ENCODE data around the gene RELCH. TPM values are rescaled to one million over a fixed set of nuclear protein-coding genes. Genes with fewer than 3 reads are reported as not detected.

Gene RELCH

DNA sequence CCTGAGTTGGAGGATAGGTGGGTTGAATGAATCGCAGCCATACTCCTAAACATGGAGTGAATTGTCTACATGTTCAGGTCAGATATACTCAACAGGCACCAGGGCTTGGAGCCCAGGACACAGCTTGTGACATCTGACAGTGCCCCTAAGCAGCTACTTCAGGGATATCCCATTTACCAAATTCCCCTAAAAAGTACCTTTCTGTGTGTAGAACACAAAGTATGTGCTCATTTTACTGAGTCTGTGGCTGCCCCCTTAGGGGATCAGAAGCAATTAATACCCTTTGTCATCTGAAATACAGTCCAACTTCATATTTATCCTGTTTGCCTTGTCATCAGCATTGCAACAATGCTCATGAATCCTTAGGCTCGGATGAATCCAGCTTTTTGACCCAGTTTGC lies 158.9 kb downstream of the RELCH start:
- no peak overlapping the region for H3K4me3 ChIP-seq (ENCODE audit: low read length)
- H3K36me3 ChIP-seq (ENCODE audit: insufficient read depth, low read length): no peaks in the 10 kb centered on the region
- H3K4me1 ChIP-seq (ENCODE audit: control insufficient read depth, insufficient read depth, low read length): no peaks in the 10 kb centered on the region
- H3K9me3 ChIP-seq (replicated peaks; ENCODE audit: low read length): no peaks in the 10 kb centered on the region
- no peak overlapping the region for H3K4me2 ChIP-seq (ENCODE audit: low read length)
- peaks cover 39% of the 10 kb centered on the region for H3K27me3 ChIP-seq (ENCODE audit: control insufficient read depth, insufficient read depth, low read length)
- no peak overlapping the region for H3K9ac ChIP-seq (ENCODE audit: low read depth, low read length)

GRCh38 chr18:62346333-62347088 lies 159.5 kb downstream of the RELCH start:
- no peak overlapping the region for H3K4me2 ChIP-seq (ENCODE audit: low read length)
- no peaks in the 10 kb centered on the region for H3K9me3 ChIP-seq (replicated peaks; ENCODE audit: low read length)
- no peak overlapping the region for H3K4me3 ChIP-seq (ENCODE audit: low read length)
- H3K36me3 ChIP-seq (ENCODE audit: insufficient read depth, low read length): no peaks in the 10 kb centered on the region
- no peaks in the 10 kb centered on the region for H3K4me1 ChIP-seq (ENCODE audit: control insufficient read depth, insufficient read depth, low read length)
- no peak overlapping the region for H3K9ac ChIP-seq (ENCODE audit: low read depth, low read length)
- H3K27me3 ChIP-seq (ENCODE audit: control insufficient read depth, insufficient read depth, low read length): peaks cover 39% of the 10 kb centered on the region

DNA sequence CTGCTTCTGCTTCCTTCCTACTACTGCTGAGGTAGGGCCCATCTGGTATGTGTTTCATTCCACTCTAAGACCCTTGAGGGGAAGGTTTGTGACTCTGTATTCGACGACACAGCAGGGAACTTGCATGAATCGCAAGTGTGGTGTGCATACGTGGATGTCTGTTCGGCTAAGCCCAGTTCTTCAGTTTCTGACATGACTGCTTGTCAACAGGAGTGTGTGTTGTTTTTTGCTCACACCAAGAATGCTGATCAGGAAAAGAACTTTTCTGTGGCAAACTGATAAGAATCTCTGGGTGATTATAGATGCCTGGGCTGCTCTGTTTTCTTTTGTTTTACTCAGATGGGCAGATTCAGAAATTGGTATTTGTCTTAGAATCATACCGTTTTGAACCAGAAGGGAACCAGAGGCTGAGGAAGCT lies 160.0 kb downstream of the RELCH start:
- peaks cover 39% of the 10 kb centered on the region for H3K27me3 ChIP-seq (ENCODE audit: control insufficient read depth, insufficient read depth, low read length)
- no peaks in the 10 kb centered on the region for H3K9me3 ChIP-seq (replicated peaks; ENCODE audit: low read length)
- H3K9ac ChIP-seq (ENCODE audit: low read depth, low read length): no peak overlapping the region
- H3K4me3 ChIP-seq (ENCODE audit: low read length): no peak overlapping the region
- no peak overlapping the region for H3K4me2 ChIP-seq (ENCODE audit: low read length)
- no peaks in the 10 kb centered on the region for H3K36me3 ChIP-seq (ENCODE audit: insufficient read depth, low read length)
- no peaks in the 10 kb centered on the region for H3K4me1 ChIP-seq (ENCODE audit: control insufficient read depth, insufficient read depth, low read length)

DNA sequence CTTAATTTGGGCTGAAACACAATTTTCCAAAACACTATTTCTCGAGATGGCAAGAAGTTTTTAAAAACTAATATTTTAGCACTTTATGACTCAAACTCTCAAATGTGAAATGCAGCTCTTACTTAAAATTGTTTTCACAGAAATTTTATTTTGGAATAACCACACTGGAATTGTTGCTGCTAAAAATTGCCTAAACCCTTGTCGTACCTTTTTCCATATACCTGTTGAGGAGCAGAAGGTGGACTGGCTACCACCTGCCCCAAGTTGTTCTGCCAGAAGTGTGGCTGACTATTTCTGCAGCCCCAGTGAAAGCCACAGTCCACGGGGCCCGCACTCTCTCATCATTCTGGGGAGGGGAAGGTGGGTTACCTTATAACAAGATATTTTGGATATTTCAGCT lies 161.4 kb downstream of the RELCH start:
- Histone ChIP-seq H3K9ac (ENCODE audit: low read depth, low read length) (no peak overlapping the region), H3K9me3 (replicated peaks; ENCODE audit: low read length) (no peaks in the 10 kb centered on the region), H3K27me3 (ENCODE audit: control insufficient read depth, insufficient read depth, low read length) (peaks cover 36% of the 10 kb centered on the region), H3K36me3 (ENCODE audit: insufficient read depth, low read length) (no peaks in the 10 kb centered on the region), H3K4me1 (ENCODE audit: control insufficient read depth, insufficient read depth, low read length) (no peaks in the 10 kb centered on the region), H3K4me2 (ENCODE audit: low read length) (no peak overlapping the region), H3K4me3 (ENCODE audit: low read length) (no peak overlapping the region)

DNA sequence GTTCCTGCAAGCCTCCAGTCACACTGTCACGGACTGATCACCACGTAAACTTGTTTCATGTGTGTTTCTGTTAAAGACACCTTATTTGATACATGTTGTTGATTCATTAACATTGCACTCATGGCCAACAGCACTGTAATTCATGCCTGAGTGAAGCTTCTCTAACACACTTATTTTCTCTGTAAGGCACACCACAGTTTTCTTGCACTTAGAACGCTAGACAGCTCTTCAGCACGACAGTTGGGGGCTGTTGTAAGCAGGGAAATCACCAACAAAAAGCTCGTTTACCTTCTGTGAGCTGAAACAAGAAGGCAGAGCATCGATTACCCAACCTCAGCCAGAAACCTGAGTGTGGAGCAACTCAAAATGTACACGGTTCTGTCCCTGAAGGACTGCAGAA lies 166.1 kb downstream of the RELCH start:
- H3K4me1 ChIP-seq (ENCODE audit: control insufficient read depth, insufficient read depth, low read length): no peaks in the 10 kb centered on the region
- H3K36me3 ChIP-seq (ENCODE audit: insufficient read depth, low read length): no peaks in the 10 kb centered on the region
- peaks cover 10% of the 10 kb centered on the region for H3K27me3 ChIP-seq (ENCODE audit: control insufficient read depth, insufficient read depth, low read length)
- H3K9me3 ChIP-seq (replicated peaks; ENCODE audit: low read length): no peaks in the 10 kb centered on the region
- H3K4me3 ChIP-seq (ENCODE audit: low read length): no peak overlapping the region
- H3K9ac ChIP-seq (ENCODE audit: low read depth, low read length): no peak overlapping the region
- no peak overlapping the region for H3K4me2 ChIP-seq (ENCODE audit: low read length)

- no peak overlapping the region for H3K4me3 ChIP-seq (ENCODE audit: low read length)
- no peaks in the 10 kb centered on the region for H3K4me1 ChIP-seq (ENCODE audit: control insufficient read depth, insufficient read depth, low read length)
- peaks cover 5% of the 10 kb centered on the region for H3K27me3 ChIP-seq (ENCODE audit: control insufficient read depth, insufficient read depth, low read length)
- H3K36me3 ChIP-seq (ENCODE audit: insufficient read depth, low read length): no peaks in the 10 kb centered on the region
- no peak overlapping the region for H3K4me2 ChIP-seq (ENCODE audit: low read length)
- H3K9ac ChIP-seq (ENCODE audit: low read depth, low read length): no peak overlapping the region
- H3K9me3 ChIP-seq (replicated peaks; ENCODE audit: low read length): no peaks in the 10 kb centered on the region
Observed at GRCh38 chr18:62354151-62354550, 167.1 kb downstream of the RELCH start.

GRCh38 chr18:62357079-62357719 lies 170.1 kb downstream of the RELCH start:
- peaks cover 11% of the 10 kb centered on the region for H3K27me3 ChIP-seq (ENCODE audit: control insufficient read depth, insufficient read depth, low read length)
- no peak overlapping the region for H3K9ac ChIP-seq (ENCODE audit: low read depth, low read length)
- H3K4me3 ChIP-seq (ENCODE audit: low read length): no peak overlapping the region
- no peaks in the 10 kb centered on the region for H3K9me3 ChIP-seq (replicated peaks; ENCODE audit: low read length)
- no peak overlapping the region for H3K4me2 ChIP-seq (ENCODE audit: low read length)
- no peaks in the 10 kb centered on the region for H3K4me1 ChIP-seq (ENCODE audit: control insufficient read depth, insufficient read depth, low read length)
- no peaks in the 10 kb centered on the region for H3K36me3 ChIP-seq (ENCODE audit: insufficient read depth, low read length)

Small RNA genes within 50 kb of the gene (small RNA-seq; reads per million reads assigned to genes)
- gene RF00019: not detected
